Transverse colon (tissue), 4 donors: Measurements from ENCODE around the gene CAST. TPM values are rescaled to one million over a fixed set of nuclear protein-coding genes. Genes with fewer than 3 reads are reported as not detected.
"Not testable (repeated sequence)": the region's sequence is repeated elsewhere in the genome, so short reads cannot be mapped to it uniquely, and the experiment has no call there.

Experiments used
- DNase-seq: peaks from one replicate; pipeline ENCODE4 v3.0.0-alpha.2; 2019
- H3K27ac ChIP-seq, 4 donors: fragments of 200-600 bp; sonication (generic); 2 replicates each; pipeline ENCODE4 v1.5.1; 2016 to 2018; ENCODE audit warnings: inconsistent platforms in 4 of 4
- H3K27me3 ChIP-seq: fragments of 200-600 bp; sonication (generic); 2 replicates; pipeline ENCODE4 v1.5.1; 2017; ENCODE audit warnings: inconsistent platforms
- H3K36me3 ChIP-seq, 4 donors: fragments of 200-600 bp; sonication (generic); 2 replicates each; pipeline ENCODE4 v1.5.1; 2017 to 2019; ENCODE audit warnings: inconsistent platforms in 4 of 4
- H3K4me1 ChIP-seq, 4 donors: fragments of 200-600 bp; sonication (generic); 2 replicates each; pipeline ENCODE4 v1.5.1; 2017 to 2020; ENCODE audit warnings: inconsistent platforms in 4 of 4
- H3K4me3 ChIP-seq, 4 donors: fragments of 200-600 bp; sonication (generic); 1 replicate in 1 of 4; 2 replicates in 3 of 4; pipeline versions ENCODE4 v1.5.1 to v1.6.1; 2017 to 2019; ENCODE audit warnings: inconsistent platforms in 4 of 4
- H3K9me3 ChIP-seq, 2 donors: fragments of 200-600 bp; sonication (generic); 2 replicates each; pipeline ENCODE4 v1.5.1; 2017 to 2019; ENCODE audit warnings: inconsistent platforms in 2 of 2
- EP300 ChIP-seq: sonication (generic); formaldehyde crosslinking; IDR thresholded peaks from one replicate; pipeline ENCODE4 v1.6.1; 2017; ENCODE audit warnings: antibody characterized with exemption, low read depth
- POLR2A ChIP-seq: fragments of 450-650 bp; IDR thresholded peaks from one replicate; pipeline ENCODE4 v1.6.1; 2016; ENCODE audit warnings: antibody characterized with exemption, mild to moderate bottlenecking, moderate library complexity
- POLR2AphosphoS5 ChIP-seq, 3 donors: sonication (generic); formaldehyde crosslinking; IDR thresholded peaks; one replicate each; pipeline ENCODE4 v1.6.1; 2016; ENCODE audit warnings: antibody characterized with exemption in 3 of 3
- WGBS, 2 donors: methylation state at CpG; one replicate each; pipeline ENCODE4 v1.1.5; 2018; ENCODE audit warnings: low coverage in 1 of 2; 5-methylcytosine and 5-hydroxymethylcytosine counted together
- in situ Hi-C, 4 donors: fragments of 200-750 bp; cut with MboI; loops; one replicate each; pipeline versions ENCODE4 v1.15.0 to v1.15.1; 2017; ENCODE audit warnings: low sequenced_read_pairs in 3 of 4, low pct_ligation_motif_present in 1 of 4, low pct_unique_long_range_greater_than_20kb in 1 of 4
- intact Hi-C: fragments of 100-400 bp; cut with DNase I; formaldehyde crosslinking; loops from one replicate; pipeline ENCODE4 v1.15.1; 2023; ENCODE audit warnings: low total_unique reads
- total RNA-seq, 4 donors: library from RNA; depleted of rRNA; stranded (reverse); fragments of >200 nt; gene quantifications; one replicate each; pipeline ENCODE4 v1.1.0, GENCODE V29; 2016
- TF ChIP-seq, protein P1 (sequence below), 5 experiments: fragments of 200-600 bp in 3 of 5; fragments of 450-650 bp in 2 of 5; sonication (generic) in 3 of 5; IDR thresholded peaks; 1 replicate in 2 of 5; 2 replicates in 3 of 5; pipeline ENCODE4 v1.5.1; 2016 to 2017; ENCODE audit warnings: antibody characterized with exemption in 5 of 5, inconsistent platforms in 3 of 5, mild to moderate bottlenecking in 2 of 5, moderate library complexity in 1 of 5

Gene CAST
- total RNA-seq, 4 donors from 2014 or later, result 237 to 556 (median 335) TPM

GRCh38 chr5:96743065-96743768 lies 81.0 kb downstream of the CAST start:
- Histone ChIP-seq H3K27me3 (no peaks in the 10 kb centered on the region), H3K36me3 (peaks cover 0 to 87% (median 33%) of the 10 kb centered on the region in 4 donors), H3K9me3 (no peaks in the 10 kb centered on the region), H3K27ac (peak overlapping the region in 3 of 4 donors; percentile 33 to 47 (median 34)), H3K4me3 (no peak overlapping the region), H3K4me1 (peaks cover 0 to 48% (median 6%) of the 10 kb centered on the region in 4 donors)
- TF ChIP-seq POLR2A (no peak), POLR2AphosphoS5 (IDR thresholded peaks at IDR 0.05) (no peak), EP300 (no peak)
- TF ChIP-seq, protein P1, sequence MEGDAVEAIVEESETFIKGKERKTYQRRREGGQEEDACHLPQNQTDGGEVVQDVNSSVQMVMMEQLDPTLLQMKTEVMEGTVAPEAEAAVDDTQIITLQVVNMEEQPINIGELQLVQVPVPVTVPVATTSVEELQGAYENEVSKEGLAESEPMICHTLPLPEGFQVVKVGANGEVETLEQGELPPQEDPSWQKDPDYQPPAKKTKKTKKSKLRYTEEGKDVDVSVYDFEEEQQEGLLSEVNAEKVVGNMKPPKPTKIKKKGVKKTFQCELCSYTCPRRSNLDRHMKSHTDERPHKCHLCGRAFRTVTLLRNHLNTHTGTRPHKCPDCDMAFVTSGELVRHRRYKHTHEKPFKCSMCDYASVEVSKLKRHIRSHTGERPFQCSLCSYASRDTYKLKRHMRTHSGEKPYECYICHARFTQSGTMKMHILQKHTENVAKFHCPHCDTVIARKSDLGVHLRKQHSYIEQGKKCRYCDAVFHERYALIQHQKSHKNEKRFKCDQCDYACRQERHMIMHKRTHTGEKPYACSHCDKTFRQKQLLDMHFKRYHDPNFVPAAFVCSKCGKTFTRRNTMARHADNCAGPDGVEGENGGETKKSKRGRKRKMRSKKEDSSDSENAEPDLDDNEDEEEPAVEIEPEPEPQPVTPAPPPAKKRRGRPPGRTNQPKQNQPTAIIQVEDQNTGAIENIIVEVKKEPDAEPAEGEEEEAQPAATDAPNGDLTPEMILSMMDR (IDR thresholded peaks at IDR 0.05), result no peak
- WGBS, 2 donors, result 63 to 84% methylated on average over 4 to 11 of the region's 11 CpGs
- intact Hi-C loops (no loop called here), in situ Hi-C loops (loop anchor here in 1 of 4 donors (5.0 kb wide), 1 partner anchor 419 kb away; no protein-coding TSS in a partner anchor)
- DNase-seq, result no peak

DNA sequence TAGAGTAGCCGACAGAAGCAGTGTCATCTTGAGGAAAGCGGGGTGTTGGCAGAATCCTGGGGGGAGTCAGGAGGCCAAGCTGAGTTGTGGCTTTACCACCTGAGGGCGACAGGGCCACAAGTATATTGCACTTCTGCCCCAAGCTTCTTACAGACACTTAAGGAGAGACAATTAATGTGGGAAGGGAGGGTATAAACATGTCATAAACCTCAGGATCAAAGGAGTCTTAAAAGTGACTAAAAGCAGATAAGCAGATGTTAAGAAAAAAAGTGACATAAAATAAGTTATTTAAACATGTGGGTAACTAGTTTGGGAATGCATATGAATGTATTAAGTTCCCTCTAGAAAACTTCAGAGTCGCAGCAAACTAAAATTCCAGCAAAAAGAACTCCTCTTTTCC lies 81.6 kb downstream of the CAST start:
- 80 to 83% methylated on average over 4 of the region's 4 CpGs for WGBS, 2 donors
- no peak for DNase-seq
- Histone ChIP-seq H3K9me3 (no peaks in the 10 kb centered on the region), H3K36me3 (peaks cover 0 to 86% (median 33%) of the 10 kb centered on the region in 4 donors), H3K4me1 (peaks cover 0 to 48% (median 6%) of the 10 kb centered on the region in 4 donors), H3K27ac (peak overlapping the region in 3 of 4 donors; percentile 33 to 47 (median 34)), H3K27me3 (no peaks in the 10 kb centered on the region), H3K4me3 (no peak overlapping the region)
- in situ Hi-C loops, result loop anchor here in 1 of 4 donors (5.0 kb wide), 1 partner anchor 418 kb away; no protein-coding TSS in a partner anchor
- TF ChIP-seq, protein P1 (IDR thresholded peaks at IDR 0.05), result no peak
- TF ChIP-seq POLR2AphosphoS5 (IDR thresholded peaks at IDR 0.05), result no peak
- TF ChIP-seq EP300, result no peak
- no peak for TF ChIP-seq POLR2A
- intact Hi-C loops, result no loop called here

- Histone ChIP-seq H3K27ac (peak overlapping the region in 3 of 4 donors; percentile 33 to 47 (median 34)), H3K4me1 (peaks cover 0 to 48% (median 6%) of the 10 kb centered on the region in 4 donors), H3K36me3 (peaks cover 0 to 86% (median 33%) of the 10 kb centered on the region in 4 donors)
- in situ Hi-C loops, result loop anchor here in 1 of 4 donors (5.0 kb wide), 1 partner anchor 418 kb away; no protein-coding TSS in a partner anchor
- intact Hi-C loops, H3K27me3 ChIP-seq, H3K9me3 ChIP-seq, H3K4me3 ChIP-seq: not testable (repeated sequence)
- 81 to 93% methylated on average over 5 of the region's 5 CpGs for WGBS, 2 donors
- DNase-seq, result peak; percentile 40
These were observed 82.0 kb downstream of the CAST start for GRCh38 chr5:96744218-96744617.

- no peaks in the 10 kb centered on the region for H3K9me3 ChIP-seq
- DNase-seq, result no peak
- TF ChIP-seq, protein P1 (IDR thresholded peaks at IDR 0.05), result no peak
- TF ChIP-seq EP300 (no peak), POLR2AphosphoS5 (IDR thresholded peaks at IDR 0.05) (no peak), POLR2A (no peak)
- H3K27ac ChIP-seq, result no peak overlapping the region
- 85 to 88% methylated on average over 5 of the region's 5 CpGs for WGBS, 2 donors
- intact Hi-C loops, result no loop called here
- H3K4me3 ChIP-seq, result no peak overlapping the region
- peaks cover 0 to 86% (median 37%) of the 10 kb centered on the region in 4 donors for H3K36me3 ChIP-seq
- in situ Hi-C loops, result no loop called here
- peaks cover 0 to 48% (median 6%) of the 10 kb centered on the region in 4 donors for H3K4me1 ChIP-seq
- no peaks in the 10 kb centered on the region for H3K27me3 ChIP-seq
These were observed 82.8 kb downstream of the CAST start for GRCh38 chr5:96745025-96745424.
